ENCODE results near the gene TST.
A peak's percentile ranks its signal among the peaks of the same experiment; 100 is the strongest.

The TST gene

DNA sequence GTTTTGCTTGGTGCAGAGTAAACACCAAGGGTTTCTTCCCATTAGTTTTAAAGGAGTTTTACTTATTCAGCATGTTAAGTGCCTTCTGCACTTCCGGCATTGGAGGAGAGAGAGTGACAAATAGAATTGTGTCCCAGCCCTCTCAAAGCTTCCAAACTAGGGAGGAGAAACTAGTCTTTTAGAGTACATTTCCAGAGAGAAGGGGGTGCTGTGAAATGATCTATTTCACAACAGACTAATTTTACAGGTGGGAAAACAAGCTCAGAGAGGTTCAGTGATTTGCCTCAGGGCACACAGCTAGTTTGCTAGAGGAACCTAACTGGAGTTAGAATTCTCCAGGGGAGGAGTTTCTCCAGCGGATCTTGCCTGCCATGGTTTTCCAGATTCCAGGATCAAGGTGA lies 12.9 kb upstream of the TST start:
- DNase-seq (ENCODE audit: low read depth): no peak

DNA sequence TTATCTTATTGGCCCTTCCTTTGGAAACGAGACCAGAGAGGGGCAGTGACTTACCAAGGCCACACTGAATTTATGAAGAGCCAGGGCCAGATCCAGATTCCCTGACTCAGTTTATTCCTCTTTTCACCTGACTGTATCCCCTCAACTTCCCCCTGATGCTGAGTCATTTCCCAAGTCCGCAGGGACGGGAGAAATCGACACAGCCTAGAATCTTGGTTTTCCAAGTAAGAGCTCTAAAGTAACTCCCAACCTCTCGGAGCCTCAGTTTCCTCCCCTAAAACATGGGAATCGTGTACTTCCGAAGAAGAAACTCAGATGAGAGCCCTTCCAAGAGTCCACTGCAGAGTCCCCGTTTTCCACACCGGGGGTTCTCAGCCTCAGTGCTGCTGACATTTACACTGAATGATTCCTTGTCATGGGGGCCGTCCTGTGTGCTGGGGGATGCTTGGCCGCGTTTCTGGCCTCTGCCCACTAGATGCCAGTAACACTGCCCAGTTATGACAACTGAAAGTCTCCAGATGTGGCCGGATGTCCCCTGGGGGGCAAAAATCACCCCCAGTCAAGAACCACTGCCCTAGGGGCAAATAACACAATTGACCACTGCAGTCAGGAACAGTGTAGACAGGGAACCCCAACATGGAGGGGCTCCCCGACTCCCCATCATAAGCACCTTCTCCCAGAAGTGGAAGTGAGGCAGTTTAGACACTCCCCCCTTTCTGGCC lies 11.5 kb upstream of the TST start:
- DNase-seq (ENCODE audit: low read depth): no peak

DNA sequence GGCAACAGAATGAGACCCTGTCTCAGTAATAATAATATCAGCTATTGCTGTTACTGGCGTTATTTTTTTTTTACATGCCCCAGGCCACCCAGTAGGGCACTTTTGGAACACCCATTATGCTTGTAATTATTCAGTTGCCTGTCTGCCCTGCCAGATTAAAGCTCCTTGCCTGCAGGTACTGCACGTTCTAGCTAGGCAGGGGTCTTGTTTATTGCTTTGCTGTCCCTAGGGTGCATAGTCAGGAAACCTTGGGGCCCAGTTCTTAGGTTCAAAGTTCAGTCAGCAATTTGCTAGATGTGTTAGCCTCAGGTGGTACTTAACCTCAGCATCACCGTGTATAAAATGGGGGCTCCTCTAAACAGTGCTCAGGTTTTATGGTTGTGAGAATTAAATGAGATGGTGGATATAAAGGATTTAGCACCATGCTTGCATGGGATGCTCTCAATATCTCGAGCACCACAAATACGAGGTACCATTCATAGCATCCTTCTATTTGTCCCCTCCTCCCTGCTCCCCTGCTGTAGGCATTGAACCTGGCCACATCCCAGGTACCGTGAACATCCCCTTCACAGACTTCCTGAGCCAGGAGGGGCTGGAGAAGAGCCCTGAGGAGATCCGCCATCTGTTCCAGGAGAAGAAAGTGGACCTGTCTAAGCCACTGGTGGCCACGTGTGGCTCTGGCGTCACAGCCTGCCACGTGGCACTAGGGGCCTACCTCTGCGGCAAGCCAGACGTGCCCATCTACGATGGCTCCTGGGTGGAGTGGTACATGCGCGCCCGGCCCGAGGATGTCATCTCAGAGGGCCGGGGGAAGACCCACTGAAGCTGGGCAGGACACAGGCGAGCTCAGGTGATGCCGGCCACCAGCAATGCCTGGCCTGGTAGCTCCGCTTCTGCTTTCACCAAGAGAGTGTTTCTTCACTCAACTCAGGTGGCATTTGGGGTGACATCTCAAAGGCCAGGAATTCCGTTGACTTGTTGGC lies 9.7 kb upstream of the TST start:
- DNase-seq (ENCODE audit: low read depth): no peak

GRCh38 chr22:37027556-37027955 lies 8.3 kb upstream of the TST start:
- DNase-seq (ENCODE audit: low read depth): no peak

- DNase-seq (ENCODE audit: low read depth): no peak
Observed at GRCh38 chr22:37026325-37026724, 7.1 kb upstream of the TST start.

GRCh38 chr22:37025500-37026070 lies 6.3 kb upstream of the TST start:
- no peak for DNase-seq (ENCODE audit: low read depth)

DNA sequence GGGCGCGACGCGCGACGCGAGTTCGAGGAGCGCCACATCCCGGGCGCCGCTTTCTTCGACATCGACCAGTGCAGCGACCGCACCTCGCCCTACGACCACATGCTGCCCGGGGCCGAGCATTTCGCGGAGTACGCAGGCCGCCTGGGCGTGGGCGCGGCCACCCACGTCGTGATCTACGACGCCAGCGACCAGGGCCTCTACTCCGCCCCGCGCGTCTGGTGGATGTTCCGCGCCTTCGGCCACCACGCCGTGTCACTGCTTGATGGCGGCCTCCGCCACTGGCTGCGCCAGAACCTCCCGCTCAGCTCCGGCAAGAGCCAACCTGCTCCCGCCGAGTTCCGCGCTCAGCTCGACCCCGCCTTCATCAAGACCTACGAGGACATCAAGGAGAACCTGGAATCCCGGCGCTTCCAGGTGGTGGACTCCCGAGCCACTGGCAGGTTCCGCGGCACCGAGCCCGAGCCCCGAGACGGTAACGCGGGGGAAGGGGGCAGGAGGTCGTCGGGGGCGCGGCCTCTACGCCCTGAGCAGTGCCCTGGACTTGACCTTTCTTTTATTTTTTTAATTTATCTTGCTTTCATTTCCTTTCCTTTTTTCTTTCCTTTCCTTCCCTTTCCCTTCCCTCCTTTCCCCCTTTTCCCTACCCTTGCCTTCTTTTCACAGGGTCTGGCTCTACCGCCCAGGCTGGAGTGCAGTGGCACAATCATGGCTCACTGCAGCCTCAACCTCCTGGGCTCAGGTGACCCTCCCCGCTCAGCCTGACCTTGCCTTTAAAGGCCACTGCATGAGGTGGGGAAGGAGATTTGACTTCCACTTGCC lies 5.3 kb upstream of the TST start:
- DNase-seq (ENCODE audit: low read depth): no peak

GRCh38 chr22:37023743-37024338 lies 4.6 kb upstream of the TST start:
- no peak for DNase-seq (ENCODE audit: low read depth)

- no peak for DNase-seq (ENCODE audit: low read depth)
Observed at GRCh38 chr22:37022483-37023337, 3.5 kb upstream of the TST start.

- DNase-seq (ENCODE audit: low read depth): peak; percentile 12
Observed at GRCh38 chr22:37021710-37022482, 2.6 kb upstream of the TST start.

DNA sequence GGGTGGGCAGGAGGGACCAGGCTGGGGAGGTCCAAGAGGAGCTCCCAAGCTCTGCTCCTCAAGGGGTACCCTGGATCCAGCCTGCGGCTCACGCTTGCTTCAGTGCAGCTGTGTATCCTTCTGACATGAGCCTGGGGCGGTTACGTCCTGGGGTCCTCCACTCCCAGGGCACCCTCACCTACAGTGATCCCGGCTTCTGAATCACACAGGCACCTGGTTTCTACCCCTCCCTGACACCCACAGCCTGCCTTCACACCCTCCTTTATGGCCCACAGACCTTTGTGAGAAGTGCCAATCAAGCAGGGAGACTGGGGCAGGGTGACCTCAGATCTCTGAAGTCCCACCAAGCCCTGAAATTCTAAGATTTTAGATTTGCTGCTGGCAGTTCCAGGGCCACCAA lies 1.8 kb upstream of the TST start:
- no peak for DNase-seq (ENCODE audit: low read depth)

DNA sequence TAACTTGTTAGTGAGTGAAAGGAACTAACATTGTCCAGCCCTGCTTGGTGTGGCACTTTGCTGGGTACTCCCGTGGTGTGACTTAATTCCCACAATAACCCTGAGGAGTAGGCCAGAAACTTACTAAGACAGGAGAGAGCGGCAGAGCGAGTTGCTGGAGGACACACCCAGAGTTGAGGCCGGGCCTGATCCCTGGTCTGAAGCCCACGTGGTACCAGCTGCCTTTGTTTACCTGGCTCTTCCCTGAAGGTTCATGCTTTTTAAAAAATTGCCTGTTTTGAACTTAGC lies 889 bp upstream of the TST start:
- DNase-seq (ENCODE audit: low read depth): no peak

DNA sequence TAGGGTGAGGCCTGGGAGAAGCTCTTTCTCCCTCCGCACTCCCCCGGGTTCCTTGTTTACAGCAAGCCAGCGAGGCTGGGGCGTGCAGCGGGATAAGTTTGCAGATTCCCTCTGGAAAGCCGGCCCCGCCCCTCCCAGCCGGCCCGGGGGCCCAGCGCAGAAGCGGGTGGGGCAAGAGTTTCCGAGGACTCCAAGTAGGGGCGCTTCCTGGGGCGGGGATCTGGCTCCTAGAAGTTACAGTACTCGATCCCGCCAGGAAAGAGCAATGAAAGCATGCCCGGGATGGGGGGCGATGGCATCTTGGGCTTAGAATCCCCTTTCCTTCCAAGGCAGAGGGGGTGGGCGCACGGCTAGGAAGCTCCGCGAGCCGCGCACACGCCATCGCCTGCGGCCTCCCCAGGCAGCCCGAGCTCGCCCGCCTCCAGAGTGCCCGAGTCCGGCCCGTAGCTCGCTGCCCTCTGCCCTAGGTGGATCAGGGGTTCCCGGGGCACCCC lies 385 bp downstream of the TST start:
- no peak for DNase-seq (ENCODE audit: low read depth)

- no peak for DNase-seq (ENCODE audit: low read depth)
Observed at GRCh38 chr22:37018086-37018814, 997 bp downstream of the TST start.

DNA sequence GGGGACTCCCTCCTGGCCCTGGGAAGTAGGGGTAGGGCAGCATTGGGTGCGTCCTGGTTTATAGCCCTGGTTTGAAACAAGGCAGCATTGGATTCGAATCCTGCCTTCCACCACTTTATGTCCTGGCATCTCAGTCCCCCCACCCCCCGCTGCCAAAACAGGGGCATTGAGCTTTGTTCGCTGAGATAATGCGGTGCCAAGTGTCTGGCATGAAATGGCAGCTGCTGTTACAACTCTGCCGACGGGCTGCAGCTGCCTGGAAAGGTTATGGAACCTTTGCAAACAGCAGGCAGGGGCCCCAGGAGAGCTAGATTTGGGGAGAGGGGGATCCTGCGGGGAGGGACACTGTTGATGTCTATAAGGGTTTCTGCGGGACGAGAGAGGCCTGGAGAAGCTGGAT lies 1.9 kb downstream of the TST start:
- no peak for DNase-seq (ENCODE audit: low read depth)

DNA sequence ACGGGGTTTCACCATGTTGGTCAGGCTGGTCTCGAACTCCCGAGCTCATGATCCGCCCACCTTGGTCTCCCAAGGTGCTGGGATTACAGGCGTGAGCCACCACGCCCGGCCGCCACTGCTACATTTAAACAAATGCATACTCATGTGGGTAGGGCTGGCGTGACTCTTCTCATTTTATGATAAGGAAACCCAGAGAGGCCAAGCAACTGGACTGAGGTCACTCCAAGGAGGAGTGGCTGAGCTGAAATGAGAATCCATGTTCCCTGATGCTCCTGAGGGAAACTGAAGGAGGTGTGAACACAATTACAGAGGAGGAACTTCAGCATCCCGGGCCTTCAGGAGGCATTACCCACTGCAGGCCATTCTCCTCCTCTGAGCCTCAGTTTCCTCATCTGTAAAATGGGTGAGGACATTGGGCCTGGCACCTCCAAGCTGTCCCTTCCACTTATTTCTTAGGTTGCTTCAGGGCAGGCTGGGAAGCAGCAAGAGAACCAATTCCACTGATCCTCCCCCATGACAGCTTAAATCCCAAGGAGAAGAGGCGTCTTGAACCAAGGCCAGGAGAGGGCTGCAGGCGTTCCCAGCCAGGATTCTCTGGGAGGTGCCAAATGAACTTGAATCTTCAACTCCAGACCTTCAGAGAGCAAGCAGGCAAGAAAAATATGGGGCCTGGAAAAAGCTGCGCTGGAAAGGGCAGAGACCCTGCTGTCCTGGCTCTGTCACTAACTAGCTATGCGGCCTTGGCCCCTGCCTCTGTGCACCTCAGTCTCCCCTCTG lies 2.9 kb downstream of the TST start:
- no peak for DNase-seq (ENCODE audit: low read depth)

DNA sequence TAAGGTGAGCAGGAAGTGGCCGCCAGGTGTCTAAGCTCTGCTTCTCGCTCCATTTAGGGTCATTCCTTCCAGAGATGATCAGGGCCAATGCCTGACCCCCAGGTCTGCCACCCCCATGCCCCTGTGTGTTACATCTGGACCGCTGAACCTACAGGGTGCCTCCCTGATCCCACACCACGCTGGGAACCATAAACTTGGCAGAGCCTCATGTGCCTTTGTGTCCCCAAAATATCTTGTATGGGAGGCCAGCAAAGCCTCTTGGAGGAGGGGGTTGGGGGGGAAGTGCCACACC lies 3.7 kb downstream of the TST start:
- no peak for DNase-seq (ENCODE audit: low read depth)

GRCh38 chr22:37014835-37015586 lies 4.2 kb downstream of the TST start:
- no peak for DNase-seq (ENCODE audit: low read depth)
